ENCODE measurements around the gene BMPR1B.

BMPR1B gene

GRCh38 chr4:94890579-94890978 lies 132.8 kb downstream of the BMPR1B start:
- H3K4me3 ChIP-seq (ENCODE audit: low read depth, low read length): no peak overlapping the region
- no peak for DNase-seq (ENCODE audit: low read depth)
- no peak for TF ChIP-seq CTCF (IDR thresholded peaks at IDR 0.05; ENCODE audit: insufficient read depth, low read depth, low read length, missing control alignments)

- no peak overlapping the region for H3K4me3 ChIP-seq (ENCODE audit: low read depth, low read length)
- DNase-seq (ENCODE audit: low read depth): no peak
- no peak for TF ChIP-seq CTCF (IDR thresholded peaks at IDR 0.05; ENCODE audit: insufficient read depth, low read depth, low read length, missing control alignments)
Observed at GRCh38 chr4:94892051-94892450, 134.3 kb downstream of the BMPR1B start.

- DNase-seq (ENCODE audit: low read depth): no peak
- H3K4me3 ChIP-seq (ENCODE audit: low read depth, low read length): no peak overlapping the region
- TF ChIP-seq CTCF (IDR thresholded peaks at IDR 0.05; ENCODE audit: insufficient read depth, low read depth, low read length, missing control alignments): no peak
Observed at GRCh38 chr4:94895081-94895480, 137.3 kb downstream of the BMPR1B start.

- DNase-seq (ENCODE audit: low read depth): no peak
- no peak overlapping the region for H3K4me3 ChIP-seq (ENCODE audit: low read depth, low read length)
- no peak for TF ChIP-seq CTCF (IDR thresholded peaks at IDR 0.05; ENCODE audit: insufficient read depth, low read depth, low read length, missing control alignments)
Observed at GRCh38 chr4:94897023-94897422, 139.3 kb downstream of the BMPR1B start.

- DNase-seq (ENCODE audit: low read depth): no peak
- H3K4me3 ChIP-seq (ENCODE audit: low read depth, low read length): no peak overlapping the region
- TF ChIP-seq CTCF (IDR thresholded peaks at IDR 0.05; ENCODE audit: insufficient read depth, low read depth, low read length, missing control alignments): no peak
Observed at GRCh38 chr4:94905511-94905910, 147.8 kb downstream of the BMPR1B start.

GRCh38 chr4:94909645-94910044 lies 151.9 kb downstream of the BMPR1B start:
- DNase-seq (ENCODE audit: low read depth): no peak
- H3K4me3 ChIP-seq (ENCODE audit: low read depth, low read length): no peak overlapping the region
- no peak for TF ChIP-seq CTCF (IDR thresholded peaks at IDR 0.05; ENCODE audit: insufficient read depth, low read depth, low read length, missing control alignments)

GRCh38 chr4:94911106-94911505 lies 153.4 kb downstream of the BMPR1B start:
- no peak for TF ChIP-seq CTCF (IDR thresholded peaks at IDR 0.05; ENCODE audit: insufficient read depth, low read depth, low read length, missing control alignments)
- DNase-seq (ENCODE audit: low read depth): no peak
- H3K4me3 ChIP-seq (ENCODE audit: low read depth, low read length): no peak overlapping the region

Data from GM12865 (cell line).